A549 (cell line): ENCODE measurements around the gene VEZT.

Experiments used
- CHD2 ChIP-seq: fragments of 150-350 bp; IDR thresholded peaks from 2 replicates; pipeline ENCODE4 v1.6.1; 2014; ENCODE audit warnings: low read length; ENCODE audit not compliant: partially characterized antibody
- MYC ChIP-seq: IDR thresholded peaks from 2 replicates; pipeline ENCODE4 v1.6.1; 2012; ENCODE audit warnings: mild to moderate bottlenecking, inconsistent platforms, low read length, improper control_type of control experiment, borderline replicate concordance
- NPAS2 ChIP-seq: fragments of 250-450 bp; sonication (Bioruptor Pico); IDR thresholded peaks from 2 replicates; pipeline ENCODE4 v1.8.0; 2022; ENCODE audit warnings: mild to moderate bottlenecking, moderate library complexity, borderline replicate concordance
- POLR2A ChIP-seq: IDR thresholded peaks from 2 replicates; pipeline ENCODE4 v1.6.1; 2012; ENCODE audit warnings: mild to moderate bottlenecking, low read length
- RAD21 ChIP-seq, 2 experiments: fragments of >200 bp in 1 of 2; sonication (Bioruptor Twin) in 1 of 2; formaldehyde crosslinking in 1 of 2; IDR thresholded peaks in 1 of 2; conservative IDR thresholded peaks in 1 of 2; 2 replicates in 1 of 2; 3 replicates in 1 of 2; pipeline ENCODE4 v1.6.1; 2012 to 2018; ENCODE audit warnings: inconsistent platforms in 1 of 2
- TF ChIP-seq, protein P1 (sequence below): fragments of >200 bp; sonication (Bioruptor Twin); formaldehyde crosslinking; IDR thresholded peaks from 3 replicates; pipeline ENCODE4 v1.5.1; 2016
- TF ChIP-seq, protein P2 (sequence below): fragments of 450-650 bp; IDR thresholded peaks from 2 replicates; pipeline ENCODE4 v1.6.1; 2014; ENCODE audit warnings: antibody characterized with exemption

DNA sequence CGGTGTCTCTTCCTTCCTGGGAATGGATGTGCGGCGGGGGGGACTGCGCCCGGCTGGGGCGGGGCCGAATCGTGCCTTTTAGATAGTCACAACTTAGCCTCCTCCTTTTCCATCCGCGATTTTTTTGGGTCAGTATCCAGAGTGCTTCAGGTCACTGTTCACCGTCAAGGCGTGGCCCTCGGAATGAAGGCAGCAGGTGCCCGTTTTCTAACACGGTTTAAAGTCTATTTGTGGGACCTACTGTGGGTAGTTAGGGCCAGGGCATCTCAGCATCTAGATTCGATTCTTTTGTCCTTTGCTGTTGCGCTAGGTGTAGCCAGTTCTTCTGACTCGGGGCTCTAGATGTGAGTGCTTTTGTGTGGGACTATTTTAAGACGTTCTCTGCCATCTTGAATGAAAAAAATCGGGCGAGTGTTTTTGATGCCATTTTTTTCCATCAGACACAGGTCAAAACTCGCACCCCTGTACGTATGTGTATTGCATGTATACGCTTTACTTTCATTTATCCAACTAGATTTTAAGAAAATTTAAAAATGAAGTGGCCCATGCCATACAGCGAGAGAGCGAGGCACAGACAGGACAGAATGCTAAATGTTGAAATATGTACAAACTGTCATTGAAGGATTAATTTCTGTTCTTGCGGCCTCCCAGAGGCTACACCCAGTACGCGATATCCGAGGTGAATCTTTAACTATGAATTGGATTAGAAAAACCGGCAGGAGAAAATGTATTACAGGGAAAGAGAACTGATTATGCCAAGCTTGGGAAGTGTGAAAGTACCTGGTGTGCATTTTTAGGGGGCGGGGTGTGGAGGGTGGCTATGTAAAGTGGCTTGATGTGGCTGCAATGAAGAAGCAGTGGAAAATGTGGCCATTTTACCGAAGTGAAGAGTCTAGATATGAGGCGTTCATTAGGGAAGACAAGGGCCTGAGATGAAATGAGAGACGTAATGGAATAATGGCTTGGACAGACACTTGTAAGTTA lies 835 bp downstream of the VEZT start:
- no peak for TF ChIP-seq CHD2
- TF ChIP-seq, protein P1, sequence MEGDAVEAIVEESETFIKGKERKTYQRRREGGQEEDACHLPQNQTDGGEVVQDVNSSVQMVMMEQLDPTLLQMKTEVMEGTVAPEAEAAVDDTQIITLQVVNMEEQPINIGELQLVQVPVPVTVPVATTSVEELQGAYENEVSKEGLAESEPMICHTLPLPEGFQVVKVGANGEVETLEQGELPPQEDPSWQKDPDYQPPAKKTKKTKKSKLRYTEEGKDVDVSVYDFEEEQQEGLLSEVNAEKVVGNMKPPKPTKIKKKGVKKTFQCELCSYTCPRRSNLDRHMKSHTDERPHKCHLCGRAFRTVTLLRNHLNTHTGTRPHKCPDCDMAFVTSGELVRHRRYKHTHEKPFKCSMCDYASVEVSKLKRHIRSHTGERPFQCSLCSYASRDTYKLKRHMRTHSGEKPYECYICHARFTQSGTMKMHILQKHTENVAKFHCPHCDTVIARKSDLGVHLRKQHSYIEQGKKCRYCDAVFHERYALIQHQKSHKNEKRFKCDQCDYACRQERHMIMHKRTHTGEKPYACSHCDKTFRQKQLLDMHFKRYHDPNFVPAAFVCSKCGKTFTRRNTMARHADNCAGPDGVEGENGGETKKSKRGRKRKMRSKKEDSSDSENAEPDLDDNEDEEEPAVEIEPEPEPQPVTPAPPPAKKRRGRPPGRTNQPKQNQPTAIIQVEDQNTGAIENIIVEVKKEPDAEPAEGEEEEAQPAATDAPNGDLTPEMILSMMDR, result no peak
- TF ChIP-seq MYC, result no peak
- no peak for TF ChIP-seq POLR2A
- TF ChIP-seq, protein P2, sequence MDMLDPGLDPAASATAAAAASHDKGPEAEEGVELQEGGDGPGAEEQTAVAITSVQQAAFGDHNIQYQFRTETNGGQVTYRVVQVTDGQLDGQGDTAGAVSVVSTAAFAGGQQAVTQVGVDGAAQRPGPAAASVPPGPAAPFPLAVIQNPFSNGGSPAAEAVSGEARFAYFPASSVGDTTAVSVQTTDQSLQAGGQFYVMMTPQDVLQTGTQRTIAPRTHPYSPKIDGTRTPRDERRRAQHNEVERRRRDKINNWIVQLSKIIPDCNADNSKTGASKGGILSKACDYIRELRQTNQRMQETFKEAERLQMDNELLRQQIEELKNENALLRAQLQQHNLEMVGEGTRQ, result no peak
- TF ChIP-seq RAD21 (conservative IDR thresholded peaks at IDR 0.05 in 1 of 2, IDR thresholded peaks at IDR 0.05 in 1 of 2), result peak; percentile 3 to 6; a peak in 1 of 5 replicates
- TF ChIP-seq NPAS2, result no peak
